GM21529 (cell line): Measurements from ENCODE around the gene MED7.

Experiments
- ATAC-seq: cut with Tn5 transposase; IDR thresholded peaks from one replicate; pipeline ENCODE4 v1.9.1; 2021; ENCODE audit not compliant: unreplicated experiment

The MED7 gene

GRCh38 chr5:157107508-157107907 is 35.2 kb downstream of the MED7 start:
- no peak for ATAC-seq

GRCh38 chr5:157106630-157107461 is 35.8 kb downstream of the MED7 start:
- no peak for ATAC-seq

- ATAC-seq, result no peak
Measured at GRCh38 chr5:157100140-157100679, 42.5 kb downstream of the MED7 start.

GRCh38 chr5:157088342-157088990 is 54.2 kb downstream of the MED7 start:
- peak; percentile 85 for ATAC-seq
